Activated effector memory CD4-positive, alpha-beta T cell treated with anti-CD3 and anti-CD28 coated beads, Interleukin-2, amount 50 U/mL, for 16 hours (primary cell): ENCODE results near the gene DCUN1D5.
"Not testable (repeated sequence)": the region's sequence is repeated elsewhere in the genome, so short reads cannot be mapped to it uniquely, and the experiment has no call there.

Source experiments
- DNase-seq: peaks from one replicate; pipeline ENCODE4 v3.0.0-alpha.2; 2020

The DCUN1D5 gene

DNA sequence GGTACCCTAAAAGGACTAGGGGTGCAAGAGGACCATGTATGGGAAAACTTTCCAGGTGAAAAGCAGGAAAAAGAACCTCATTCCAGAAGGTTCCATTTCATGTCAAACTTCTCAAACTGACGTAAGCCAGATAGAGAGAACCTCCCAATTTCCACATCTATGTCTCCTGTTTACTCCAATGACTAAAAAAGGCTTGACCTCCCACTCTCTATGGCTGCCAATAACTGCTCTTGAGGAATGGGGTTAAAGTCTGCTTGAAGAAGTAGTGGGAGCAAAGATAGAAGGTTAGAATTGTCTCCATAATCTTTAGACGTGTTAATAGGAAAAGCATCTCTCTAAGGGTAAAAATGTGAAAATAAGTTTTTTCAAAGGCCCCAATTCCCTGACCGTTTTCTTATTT lies 38.0 kb downstream of the DCUN1D5 start:
- DNase-seq, result no peak

GRCh38 chr11:103051981-103052380 lies 40.0 kb downstream of the DCUN1D5 start:
- DNase-seq, result no peak

DNA sequence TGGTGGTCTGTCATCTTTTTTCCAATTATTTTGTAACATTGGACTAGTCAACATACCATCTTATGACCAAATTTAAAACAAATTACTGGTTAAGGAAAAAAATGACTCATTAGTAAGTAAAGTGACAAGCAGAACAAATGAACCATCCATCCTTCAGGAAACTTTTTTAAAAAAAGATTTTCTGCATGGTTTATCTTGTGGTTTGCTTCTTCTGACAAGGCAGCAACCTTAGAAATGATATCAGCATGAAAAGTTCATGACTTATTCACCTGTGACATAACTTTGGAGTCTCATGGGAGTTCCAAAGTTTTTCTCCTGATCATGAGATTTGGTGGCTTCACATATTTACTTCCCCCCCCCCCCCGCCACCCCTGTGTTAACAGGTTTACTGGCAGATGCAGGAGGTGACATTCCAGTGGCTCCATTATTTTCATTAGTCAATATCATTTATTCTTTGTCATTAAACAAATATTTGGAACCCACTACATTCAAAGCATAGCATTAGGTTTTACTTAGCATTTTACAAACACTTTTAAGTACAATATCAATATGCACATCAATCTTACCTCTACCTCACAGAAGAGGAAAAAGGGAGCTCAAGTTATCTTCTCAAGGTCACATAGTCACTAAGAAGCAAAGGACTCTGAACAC lies 40.7 kb downstream of the DCUN1D5 start:
- DNase-seq, result no peak

GRCh38 chr11:103050351-103050750 lies 41.6 kb downstream of the DCUN1D5 start:
- DNase-seq, result no peak

DNA sequence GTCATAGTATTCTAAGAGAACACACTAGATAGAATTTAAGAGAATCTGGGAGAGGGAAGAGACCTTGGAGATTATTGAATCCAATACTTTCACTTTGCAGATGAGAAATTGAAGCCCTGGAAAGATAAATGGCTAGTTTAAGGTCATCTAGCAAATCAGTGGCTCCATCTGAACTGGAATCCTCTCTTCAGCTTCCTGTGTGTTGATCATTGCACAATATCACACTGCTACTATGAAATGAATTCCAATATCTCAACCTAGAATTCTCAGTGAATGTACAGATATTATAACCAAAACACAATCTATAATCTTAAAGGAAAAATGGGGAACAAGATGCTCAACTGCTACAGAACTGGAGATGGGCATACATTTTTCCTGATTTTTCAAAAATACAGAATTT lies 44.1 kb downstream of the DCUN1D5 start:
- no peak for DNase-seq

GRCh38 chr11:103043826-103044678 lies 47.9 kb downstream of the DCUN1D5 start:
- DNase-seq, result no peak

DNA sequence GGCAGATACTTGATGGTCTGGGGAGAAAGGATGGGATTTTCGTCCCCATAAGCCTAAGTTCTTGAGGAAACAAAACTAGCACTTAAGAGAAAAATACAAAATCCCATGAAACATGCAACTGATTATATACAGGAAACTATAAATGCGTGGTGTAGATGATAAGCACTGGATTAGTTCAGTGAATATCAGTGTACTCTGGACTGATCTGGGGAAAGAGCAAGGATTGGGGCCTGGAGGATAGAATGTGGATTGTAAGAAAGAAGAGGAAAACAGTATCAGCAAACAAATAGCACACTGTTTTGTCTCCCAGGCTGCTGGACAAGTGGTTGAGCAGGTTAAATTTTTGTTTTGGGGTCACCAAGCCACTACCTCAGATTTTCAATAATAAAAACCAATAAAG lies 49.8 kb downstream of the DCUN1D5 start:
- no peak for DNase-seq

DNA sequence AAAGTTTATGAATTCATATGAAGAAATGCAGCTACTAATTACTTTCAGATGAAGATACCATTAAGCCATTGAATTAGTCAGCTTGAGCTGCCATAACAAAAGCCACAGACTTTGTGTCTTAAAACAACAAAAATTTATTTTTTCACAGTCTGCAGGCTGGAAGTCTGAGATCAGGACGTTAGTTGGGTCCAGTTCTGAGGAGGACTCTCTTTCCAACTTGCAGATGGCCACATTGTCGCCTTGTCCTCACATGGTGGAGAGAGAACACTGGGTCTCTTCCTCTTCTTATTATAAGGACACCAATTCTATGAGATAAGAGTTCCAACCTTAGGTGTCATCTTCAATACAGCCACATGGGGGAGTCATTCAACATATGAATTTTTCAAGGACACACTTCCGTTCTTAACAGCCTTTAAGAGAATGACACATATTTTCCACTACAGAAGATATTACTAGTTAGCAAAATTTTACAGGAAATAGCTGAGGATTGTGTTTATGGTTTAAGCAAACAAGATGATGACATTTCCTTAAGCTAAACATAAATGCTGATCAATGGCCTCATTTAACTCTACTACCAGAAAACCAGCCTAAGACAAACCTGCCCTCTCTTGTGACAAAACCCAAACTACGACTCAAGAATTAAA lies 56.0 kb downstream of the DCUN1D5 start:
- DNase-seq, result no peak

GRCh38 chr11:103035216-103035615 lies 56.7 kb downstream of the DCUN1D5 start:
- no peak for DNase-seq

GRCh38 chr11:103031834-103032233 lies 60.1 kb downstream of the DCUN1D5 start:
- DNase-seq, result no peak

GRCh38 chr11:103029401-103029800 lies 62.6 kb downstream of the DCUN1D5 start:
- DNase-seq, result no peak

GRCh38 chr11:103028304-103029020 lies 63.5 kb downstream of the DCUN1D5 start:
- not testable (repeated sequence) for DNase-seq

GRCh38 chr11:103024086-103024485 lies 67.9 kb downstream of the DCUN1D5 start:
- no peak for DNase-seq

- no peak for DNase-seq
Measured at GRCh38 chr11:103016031-103016430, 75.9 kb downstream of the DCUN1D5 start.

DNA sequence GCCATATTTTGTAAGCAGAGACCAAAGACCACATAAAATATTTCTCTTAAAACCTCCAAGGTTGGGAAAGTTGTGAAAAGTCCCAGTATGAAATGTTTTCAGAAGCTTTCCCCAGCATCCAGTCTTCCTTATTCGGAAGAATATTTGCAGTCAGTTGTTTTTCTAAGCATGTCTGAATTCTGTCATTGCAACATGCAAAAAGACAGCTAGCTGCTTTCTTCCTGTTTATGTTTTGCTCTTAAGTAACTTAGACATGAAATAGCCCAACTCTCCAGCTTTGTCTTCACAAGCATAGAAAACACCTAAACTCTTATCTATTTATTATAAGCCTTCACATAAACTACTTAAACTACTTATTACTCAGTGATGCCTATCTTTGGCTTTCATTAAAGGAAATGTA lies 78.5 kb downstream of the DCUN1D5 start:
- no peak for DNase-seq
